ENCODE data around the gene SNAP25.

DNA sequence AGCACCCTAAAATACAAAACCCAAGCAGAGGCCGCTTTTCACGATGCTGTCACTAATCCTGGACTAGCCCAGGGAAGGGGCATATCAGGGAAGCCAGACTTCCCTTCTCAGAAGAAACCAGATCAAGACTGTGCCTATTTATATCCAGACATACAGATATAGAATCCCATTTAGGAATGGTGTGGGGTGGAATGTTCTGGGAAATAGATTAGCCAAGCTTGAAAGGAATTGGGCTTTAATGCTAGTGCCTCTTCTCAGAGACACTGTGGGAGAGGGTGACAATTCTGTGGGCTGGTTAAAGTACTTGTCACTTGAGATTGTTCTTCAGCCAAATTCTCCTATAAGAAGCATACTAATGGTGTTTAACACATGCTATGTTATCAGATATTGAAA lies 45.5 kb downstream of the SNAP25 start:
- TF ChIP-seq EZH2 (IDR thresholded peaks at IDR 0.05) (no peak), POLR2AphosphoS5 (IDR thresholded peaks at IDR 0.05; ENCODE audit: borderline replicate concordance, low read depth, low read length) (no peak), FOXP2 (optimal IDR thresholded peaks at IDR 0.05; ENCODE audit: control extremely low read depth, extremely low read length, insufficient read depth) (no peak)

All from SK-N-MC (cell line).